ENCODE measurements around the gene SCAP. TPM values are rescaled to one million over a fixed set of nuclear protein-coding genes. Genes with fewer than 3 reads are reported as not detected.

The SCAP gene
- total RNA-seq, 1 experiment from 2014 or later: 115 TPM

GRCh38 chr3:47425959-47426358 lies 49.8 kb downstream of the SCAP start (continued):
- TF ChIP-seq, protein P1, sequence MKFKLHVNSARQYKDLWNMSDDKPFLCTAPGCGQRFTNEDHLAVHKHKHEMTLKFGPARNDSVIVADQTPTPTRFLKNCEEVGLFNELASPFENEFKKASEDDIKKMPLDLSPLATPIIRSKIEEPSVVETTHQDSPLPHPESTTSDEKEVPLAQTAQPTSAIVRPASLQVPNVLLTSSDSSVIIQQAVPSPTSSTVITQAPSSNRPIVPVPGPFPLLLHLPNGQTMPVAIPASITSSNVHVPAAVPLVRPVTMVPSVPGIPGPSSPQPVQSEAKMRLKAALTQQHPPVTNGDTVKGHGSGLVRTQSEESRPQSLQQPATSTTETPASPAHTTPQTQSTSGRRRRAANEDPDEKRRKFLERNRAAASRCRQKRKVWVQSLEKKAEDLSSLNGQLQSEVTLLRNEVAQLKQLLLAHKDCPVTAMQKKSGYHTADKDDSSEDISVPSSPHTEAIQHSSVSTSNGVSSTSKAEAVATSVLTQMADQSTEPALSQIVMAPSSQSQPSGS (CRISPR knock-in tag; IDR thresholded peaks at IDR 0.05; ENCODE audit: borderline replicate concordance, low read depth): no peak
- TF ChIP-seq, protein P2, sequence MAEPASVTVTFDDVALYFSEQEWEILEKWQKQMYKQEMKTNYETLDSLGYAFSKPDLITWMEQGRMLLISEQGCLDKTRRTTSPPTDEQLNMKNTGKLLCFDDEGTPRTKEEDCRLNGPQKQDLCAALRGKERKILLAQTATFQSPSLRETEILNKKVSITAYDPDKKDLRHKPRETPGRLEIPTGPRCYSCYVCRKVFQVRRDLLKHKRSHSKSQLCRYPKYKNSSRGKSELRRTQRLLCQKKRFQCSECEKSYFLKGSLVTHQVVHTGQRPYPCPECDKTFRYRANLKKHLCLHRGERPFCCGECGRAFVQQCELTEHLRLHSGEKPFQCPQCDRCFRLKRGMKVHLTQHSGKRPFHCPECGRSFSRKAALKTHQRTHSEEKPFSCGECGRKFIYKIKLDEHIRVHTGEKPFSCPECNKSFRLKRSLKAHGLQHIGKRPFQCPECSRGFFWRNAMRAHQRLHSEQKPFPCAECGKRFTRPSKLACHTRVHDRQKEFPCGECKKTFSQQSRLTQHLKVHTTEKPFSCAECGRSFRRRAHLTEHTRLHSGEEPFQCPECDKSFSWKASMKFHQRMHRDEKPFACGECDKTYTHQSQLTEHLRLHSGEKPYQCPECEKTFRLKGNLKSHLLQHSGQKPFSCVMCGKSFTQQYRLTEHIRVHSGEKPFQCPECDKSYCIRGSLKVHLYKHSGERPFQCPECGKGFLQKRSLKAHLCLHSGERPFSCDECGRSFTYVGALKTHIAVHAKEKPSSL (CRISPR knock-in tag; conservative IDR thresholded peaks at IDR 0.05): no peak
- TF ChIP-seq NR2C2 (CRISPR knock-in tag; IDR thresholded peaks at IDR 0.05) (no peak), EMX1 (CRISPR knock-in tag; IDR thresholded peaks at IDR 0.05) (no peak), CREM (CRISPR knock-in tag; IDR thresholded peaks at IDR 0.05) (no peak), OVOL2 (CRISPR knock-in tag; IDR thresholded peaks at IDR 0.05; ENCODE audit: borderline replicate concordance) (no peak), SOX15 (CRISPR knock-in tag; IDR thresholded peaks at IDR 0.05) (no peak)
- TF ChIP-seq, protein P3, sequence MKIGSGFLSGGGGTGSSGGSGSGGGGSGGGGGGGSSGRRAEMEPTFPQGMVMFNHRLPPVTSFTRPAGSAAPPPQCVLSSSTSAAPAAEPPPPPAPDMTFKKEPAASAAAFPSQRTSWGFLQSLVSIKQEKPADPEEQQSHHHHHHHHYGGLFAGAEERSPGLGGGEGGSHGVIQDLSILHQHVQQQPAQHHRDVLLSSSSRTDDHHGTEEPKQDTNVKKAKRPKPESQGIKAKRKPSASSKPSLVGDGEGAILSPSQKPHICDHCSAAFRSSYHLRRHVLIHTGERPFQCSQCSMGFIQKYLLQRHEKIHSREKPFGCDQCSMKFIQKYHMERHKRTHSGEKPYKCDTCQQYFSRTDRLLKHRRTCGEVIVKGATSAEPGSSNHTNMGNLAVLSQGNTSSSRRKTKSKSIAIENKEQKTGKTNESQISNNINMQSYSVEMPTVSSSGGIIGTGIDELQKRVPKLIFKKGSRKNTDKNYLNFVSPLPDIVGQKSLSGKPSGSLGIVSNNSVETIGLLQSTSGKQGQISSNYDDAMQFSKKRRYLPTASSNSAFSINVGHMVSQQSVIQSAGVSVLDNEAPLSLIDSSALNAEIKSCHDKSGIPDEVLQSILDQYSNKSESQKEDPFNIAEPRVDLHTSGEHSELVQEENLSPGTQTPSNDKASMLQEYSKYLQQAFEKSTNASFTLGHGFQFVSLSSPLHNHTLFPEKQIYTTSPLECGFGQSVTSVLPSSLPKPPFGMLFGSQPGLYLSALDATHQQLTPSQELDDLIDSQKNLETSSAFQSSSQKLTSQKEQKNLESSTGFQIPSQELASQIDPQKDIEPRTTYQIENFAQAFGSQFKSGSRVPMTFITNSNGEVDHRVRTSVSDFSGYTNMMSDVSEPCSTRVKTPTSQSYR (CRISPR knock-in tag; IDR thresholded peaks at IDR 0.05): no peak
- TF ChIP-seq, protein P4, sequence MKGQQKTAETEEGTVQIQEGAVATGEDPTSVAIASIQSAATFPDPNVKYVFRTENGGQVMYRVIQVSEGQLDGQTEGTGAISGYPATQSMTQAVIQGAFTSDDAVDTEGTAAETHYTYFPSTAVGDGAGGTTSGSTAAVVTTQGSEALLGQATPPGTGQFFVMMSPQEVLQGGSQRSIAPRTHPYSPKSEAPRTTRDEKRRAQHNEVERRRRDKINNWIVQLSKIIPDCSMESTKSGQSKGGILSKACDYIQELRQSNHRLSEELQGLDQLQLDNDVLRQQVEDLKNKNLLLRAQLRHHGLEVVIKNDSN (CRISPR knock-in tag; IDR thresholded peaks at IDR 0.05): no peak
- TF ChIP-seq, protein P5, sequence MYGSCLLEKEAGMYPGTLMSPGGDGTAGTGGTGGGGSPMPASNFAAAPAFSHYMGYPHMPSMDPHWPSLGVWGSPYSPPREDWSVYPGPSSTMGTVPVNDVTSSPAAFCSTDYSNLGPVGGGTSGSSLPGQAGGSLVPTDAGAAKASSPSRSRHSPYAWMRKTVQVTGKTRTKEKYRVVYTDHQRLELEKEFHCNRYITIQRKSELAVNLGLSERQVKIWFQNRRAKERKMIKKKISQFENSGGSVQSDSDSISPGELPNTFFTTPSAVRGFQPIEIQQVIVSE (CRISPR knock-in tag; IDR thresholded peaks at IDR 0.05; ENCODE audit: borderline replicate concordance): no peak

GRCh38 chr3:47425383-47425778 lies 50.4 kb downstream of the SCAP start:
- no peaks in the 10 kb centered on the region for H3K27me3 Mint-ChIP-seq (ENCODE audit: low read depth)
- TF ChIP-seq ZNF263 (CRISPR knock-in tag; IDR thresholded peaks at IDR 0.05; ENCODE audit: low read depth) (no peak), ZNF232 (CRISPR knock-in tag; IDR thresholded peaks at IDR 0.05) (no peak), TEAD4 (CRISPR knock-in tag; IDR thresholded peaks at IDR 0.05) (no peak), OVOL2 (CRISPR knock-in tag; IDR thresholded peaks at IDR 0.05; ENCODE audit: borderline replicate concordance) (no peak), NFE2L1 (CRISPR knock-in tag; IDR thresholded peaks at IDR 0.05) (no peak)
- H3K36me3 Mint-ChIP-seq: peaks cover 41% of the 10 kb centered on the region
- ChIA-PET CTCF (no interaction called here), POLR2A (interaction anchor here (0.5 kb wide), 1 partner anchor 47 kb away, joined by 3 read pairs; no protein-coding TSS in a partner anchor)
- no peak overlapping the region for H3K4me3 Mint-ChIP-seq
- H3K4me1 Mint-ChIP-seq: peaks cover 4% of the 10 kb centered on the region; the same call in 1 of the 2 replicates
- no peak overlapping the region for H3K27ac Mint-ChIP-seq
- no peaks in the 10 kb centered on the region for H3K9me3 Mint-ChIP-seq
- ATAC-seq: no peak
- DNase-seq (ENCODE audit: low spot score): no peak
